Ovary (tissue), 3 donors: ENCODE data around the gene ITGAE.

Source experiments
- CTCF ChIP-seq, 3 donors: fragments of 450-650 bp in 2 of 3; fragments of 200-600 bp in 1 of 3; IDR thresholded peaks; one replicate each; pipeline versions ENCODE4 v1.5.1 to v1.8.0; 2016 to 2022; ENCODE audit warnings: antibody characterized with exemption in 3 of 3, mild to moderate bottlenecking in 1 of 3
- EP300 ChIP-seq: sonication (generic); formaldehyde crosslinking; IDR thresholded peaks from one replicate; pipeline ENCODE4 v1.6.1; 2017; ENCODE audit warnings: antibody characterized with exemption
- POLR2A ChIP-seq: fragments of 450-650 bp; IDR thresholded peaks from one replicate; pipeline ENCODE4 v1.6.1; 2017; ENCODE audit warnings: antibody characterized with exemption, mild to moderate bottlenecking, moderate library complexity
- donor health status: DM: no; HTN: no; CAD: no.

- TF ChIP-seq EP300 (no peak), CTCF (IDR thresholded peaks at IDR 0.05) (no peak), POLR2A (no peak)
Observed at GRCh38 chr17:3697103-3697476, 103.9 kb downstream of the ITGAE start.
